Panc1 (cell line): ENCODE measurements around the gene CHKB. TPM values are rescaled to one million over a fixed set of nuclear protein-coding genes. Genes with fewer than 3 reads are reported as not detected.

ENCODE experiments used
- ATAC-seq: fragments of 200-7000 bp; cut with Tn5 transposase; 2 replicates; pipeline ENCODE4 v1.9.1; 2020; ENCODE audit warnings: mild to moderate bottlenecking, moderate library complexity
- BruUV-seq: library from RNA; stranded (reverse); fragments of 400-500 nt; replicated peaks from 2 replicates; lab custom pipeline; 2021; lab: Mats Ljungman, UMichigan
- CTCF ChIA-PET: fragments of 300-600 bp; sonication (Branson Sonifier 250); formaldehyde crosslinking; loops from one replicate; lab custom pipeline; 2022; ENCODE audit warnings: antibody characterized with exemption; lab: Charles Lee
- POLR2A ChIA-PET: fragments of 300-600 bp; sonication (Branson Sonifier 250); formaldehyde crosslinking; loops from one replicate; lab custom pipeline; 2022; ENCODE audit warnings: antibody characterized with exemption; lab: Charles Lee
- DNase-seq: peaks from one replicate; pipeline ENCODE4 v3.0.0-alpha.2; 2010; ENCODE audit warnings: low read depth, low spot score
- H3K27ac ChIP-seq: 2 replicates; pipeline ENCODE4 v1.5.1; 2011; ENCODE audit warnings: mild to moderate bottlenecking, low read length, inconsistent platforms
- H3K27me3 ChIP-seq: fragments of 200-500 bp; sonication (Bioruptor generic); 2 replicates; pipeline ENCODE4 v1.6.0; 2014; ENCODE audit warnings: low read length, inconsistent platforms; ENCODE audit not compliant: control insufficient read depth, insufficient read depth
- H3K36me3 ChIP-seq: fragments of 200-500 bp; sonication (Bioruptor generic); 2 replicates; pipeline ENCODE4 v1.5.1; 2014; ENCODE audit warnings: inconsistent platforms, mild to moderate bottlenecking, low read length, moderate library complexity; ENCODE audit not compliant: control insufficient read depth, insufficient read depth
- H3K4me1 ChIP-seq: 2 replicates; pipeline ENCODE4 v1.5.1; 2011; ENCODE audit warnings: inconsistent platforms, mild to moderate bottlenecking, low read length, moderate library complexity; ENCODE audit not compliant: control insufficient read depth, insufficient read depth
- H3K4me3 ChIP-seq, 2 experiments: 2 replicates each; pipeline ENCODE4 v1.5.1; 2011 to 2012; ENCODE audit warnings: low read depth in 2 of 2, low read length in 2 of 2, mild to moderate bottlenecking in 2 of 2, inconsistent platforms in 1 of 2, moderate library complexity in 1 of 2
- H3K9me3 ChIP-seq: fragments of 200-500 bp; sonication (Bioruptor generic); 2 replicates; pipeline ENCODE4 v1.5.1; 2014; ENCODE audit warnings: low read depth, mild to moderate bottlenecking, inconsistent platforms, low read length, moderate library complexity; ENCODE audit not compliant: control insufficient read depth, insufficient read depth
- CTCF ChIP-seq: fragments of 450-650 bp; IDR thresholded peaks from 2 replicates; pipeline ENCODE4 v1.5.1; 2017; ENCODE audit warnings: mild to moderate bottlenecking
- REST ChIP-seq, 2 experiments: IDR thresholded peaks; 2 replicates each; pipeline ENCODE4 v1.6.1; 2011 to 2012; ENCODE audit warnings: low read depth in 2 of 2, control low read depth in 1 of 2, low read length in 1 of 2, mild to moderate bottlenecking in 1 of 2, moderate library complexity in 1 of 2; ENCODE audit not compliant: insufficient read depth in 1 of 2
- SIN3A ChIP-seq: IDR thresholded peaks from 2 replicates; pipeline ENCODE4 v1.6.1; 2012; ENCODE audit warnings: low read depth, mild to moderate bottlenecking, low read length, moderate library complexity, borderline replicate concordance; ENCODE audit not compliant: insufficient read depth
- TCF7L2 ChIP-seq: IDR thresholded peaks from 2 replicates; pipeline ENCODE4 v1.6.1; 2011; ENCODE audit warnings: mild to moderate bottlenecking, low read depth, low read length, inconsistent platforms
- in situ Hi-C: cut with HindIII; loops from 2 replicates; pipeline ENCODE4 v1.10.0; 2016; ENCODE audit warnings: low sequenced_read_pairs, low pct_unique_long_range_greater_than_20kb
- intact Hi-C: fragments of 100-400 bp; cut with micrococcal nuclease; formaldehyde crosslinking; loops from one replicate; pipeline ENCODE4 v1.10.0; 2022; ENCODE audit not compliant: unreplicated experiment
- total RNA-seq: library from RNA; stranded (reverse); gene quantifications from one replicate; pipeline ENCODE4 v1.2.1, GENCODE V29; 2021; ENCODE audit not compliant: unreplicated experiment

CHKB gene
- total RNA-seq, 1 experiment from 2014 or later, result 43.5 TPM

- intact Hi-C loops (loop anchor here (1.0 kb wide), 1 partner anchor 66 kb away; no protein-coding TSS in a partner anchor), in situ Hi-C loops (no loop called here)
- TF ChIP-seq SIN3A, result no peak
- peak; percentile 63 for TF ChIP-seq CTCF
- no TSS peak for BruUV-seq
- DNase-seq (no peak), ATAC-seq (peak; percentile 40; the same call in 1 of the 2 replicates)
- Histone ChIP-seq H3K4me1 (peaks cover 7% of the 10 kb centered on the region), H3K27ac (no peak overlapping the region), H3K9me3 (no peaks in the 10 kb centered on the region), H3K36me3 (no peaks in the 10 kb centered on the region; the same call in 1 of the 2 replicates), H3K27me3 (no peaks in the 10 kb centered on the region), H3K4me3 (no peak overlapping the region)
- CTCF ChIA-PET, result no interaction called here
- POLR2A ChIA-PET, result no interaction called here
Observed at GRCh38 chr22:50625568-50626313, 43.1 kb upstream of the CHKB start.

- Histone ChIP-seq H3K9me3 (no peaks in the 10 kb centered on the region), H3K4me3 (no peak overlapping the region), H3K27me3 (no peaks in the 10 kb centered on the region), H3K36me3 (no peaks in the 10 kb centered on the region; the same call in 1 of the 2 replicates), H3K4me1 (peaks cover 7% of the 10 kb centered on the region), H3K27ac (no peak overlapping the region)
- BruUV-seq, result no TSS peak
- CTCF ChIA-PET, result no interaction called here
- in situ Hi-C loops, result no loop called here
- DNase-seq, result no peak
- POLR2A ChIA-PET, result no interaction called here
- no peak for ATAC-seq
- intact Hi-C loops, result no loop called here
- TF ChIP-seq TCF7L2 (no peak), CTCF (no peak), SIN3A (no peak), REST (IDR thresholded peaks at IDR 0.05; ENCODE audit: insufficient read depth in 1 of 2, low read depth in 2 of 2, low read length in 1 of 2) (no peak)
Observed at GRCh38 chr22:50625131-50625567, 42.5 kb upstream of the CHKB start.
